ENCODE measurements around the gene CELSR1.

DNA sequence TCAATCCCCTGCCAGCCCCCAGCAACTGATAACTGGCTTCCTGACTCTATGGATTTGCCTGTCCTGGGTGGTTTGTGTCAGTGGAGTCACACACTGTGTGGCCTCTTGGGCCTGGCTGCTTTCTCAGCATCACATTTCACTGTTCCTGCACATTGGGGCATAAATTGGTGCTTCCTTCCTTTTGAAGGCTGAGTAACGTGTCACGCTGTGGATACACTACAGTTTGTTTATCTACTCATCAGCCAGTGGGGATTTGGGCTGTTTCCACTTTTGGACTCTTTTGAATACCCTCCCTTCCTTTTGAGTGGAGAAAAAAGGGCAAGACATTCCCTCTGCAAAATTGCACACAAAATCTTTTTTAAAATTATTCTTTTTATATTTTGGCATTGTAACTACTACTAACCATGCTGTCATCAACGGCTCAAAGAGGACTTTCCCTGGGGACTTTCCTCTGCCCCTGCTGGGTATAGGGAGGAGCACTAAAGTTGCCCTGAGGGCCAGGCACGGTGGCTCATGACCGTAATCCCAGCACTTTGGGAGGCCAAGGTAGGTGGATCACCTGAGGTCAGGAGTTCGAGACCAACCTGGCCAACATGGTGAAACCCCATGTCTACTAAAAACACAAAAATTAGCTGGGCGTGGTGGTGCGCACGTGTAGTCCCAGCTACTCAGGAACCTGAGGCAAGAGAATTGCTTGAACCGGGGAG, 7.8 kb upstream of the CELSR1 start:
- no peak for TF ChIP-seq POLR2A (IDR thresholded peaks at IDR 0.05)
- TF ChIP-seq, protein P1, sequence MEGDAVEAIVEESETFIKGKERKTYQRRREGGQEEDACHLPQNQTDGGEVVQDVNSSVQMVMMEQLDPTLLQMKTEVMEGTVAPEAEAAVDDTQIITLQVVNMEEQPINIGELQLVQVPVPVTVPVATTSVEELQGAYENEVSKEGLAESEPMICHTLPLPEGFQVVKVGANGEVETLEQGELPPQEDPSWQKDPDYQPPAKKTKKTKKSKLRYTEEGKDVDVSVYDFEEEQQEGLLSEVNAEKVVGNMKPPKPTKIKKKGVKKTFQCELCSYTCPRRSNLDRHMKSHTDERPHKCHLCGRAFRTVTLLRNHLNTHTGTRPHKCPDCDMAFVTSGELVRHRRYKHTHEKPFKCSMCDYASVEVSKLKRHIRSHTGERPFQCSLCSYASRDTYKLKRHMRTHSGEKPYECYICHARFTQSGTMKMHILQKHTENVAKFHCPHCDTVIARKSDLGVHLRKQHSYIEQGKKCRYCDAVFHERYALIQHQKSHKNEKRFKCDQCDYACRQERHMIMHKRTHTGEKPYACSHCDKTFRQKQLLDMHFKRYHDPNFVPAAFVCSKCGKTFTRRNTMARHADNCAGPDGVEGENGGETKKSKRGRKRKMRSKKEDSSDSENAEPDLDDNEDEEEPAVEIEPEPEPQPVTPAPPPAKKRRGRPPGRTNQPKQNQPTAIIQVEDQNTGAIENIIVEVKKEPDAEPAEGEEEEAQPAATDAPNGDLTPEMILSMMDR (IDR thresholded peaks at IDR 0.05), result no peak

Measured in lower leg skin (tissue), 3 donors.